ENCODE data around the gene DIPK1C. TPM values are rescaled to one million over a fixed set of nuclear protein-coding genes. Genes with fewer than 3 reads are reported as not detected.

Gene DIPK1C
- polyA plus RNA-seq, 2 of the 4 experiments (the other 2 are of a cell fraction): not detected

- DNase-seq (ENCODE audit: low read depth in 1 of 2, low spot score in 1 of 2) (no peak), ATAC-seq (no peak), FAIRE-seq (no peak)
- no peak overlapping the region for H3K27ac ChIP-seq
- TF ChIP-seq GATA3 (IDR thresholded peaks at IDR 0.05; ENCODE audit: borderline replicate concordance): no peak
- 34% methylated on average over 4 of the region's 4 CpGs for WGBS (ENCODE audit: missing lambda C conversion rate)
- H3K4me2 ChIP-seq: no peak overlapping the region
- H3K9me3 ChIP-seq: no peaks in the 10 kb centered on the region
- POLR2A ChIA-PET: no interaction called here
- H3K4me1 ChIP-seq: no peaks in the 10 kb centered on the region
- no peak overlapping the region for H3K4me3 ChIP-seq
- CTCF ChIA-PET: no interaction called here
Measured at GRCh38 chr18:74400813-74401212, 56.3 kb downstream of the DIPK1C start.

GRCh38 chr18:74399091-74399887 lies 57.8 kb downstream of the DIPK1C start:
- FAIRE-seq: no peak
- DNase-seq (ENCODE audit: low read depth in 1 of 2, low spot score in 1 of 2): no peak
- ChIA-PET CTCF (interaction anchor here (1.5 kb wide), 1 partner anchor 57 kb away, joined by 3 read pairs; no protein-coding TSS in a partner anchor), POLR2A (no interaction called here)
- 25% methylated on average over 14 of the region's 14 CpGs for WGBS (ENCODE audit: missing lambda C conversion rate)
- Histone ChIP-seq H3K4me3 (no peak overlapping the region), H3K27ac (no peak overlapping the region), H3K9me3 (no peaks in the 10 kb centered on the region), H3K4me2 (no peak overlapping the region), H3K4me1 (no peaks in the 10 kb centered on the region)
- no peak for TF ChIP-seq HOXB13 (CRISPR knock-in tag; IDR thresholded peaks at IDR 0.05; ENCODE audit: low read depth)
- no peak for TF ChIP-seq POLR2AphosphoS2 (conservative IDR thresholded peaks at IDR 0.05; ENCODE audit: low read length)
- no peak for TF ChIP-seq CTCF (IDR thresholded peaks at IDR 0.05)
- TF ChIP-seq TP53 (CRISPR knock-in tag; IDR thresholded peaks at IDR 0.05): no peak
- no peak for TF ChIP-seq CBX2 (IDR thresholded peaks at IDR 0.05; ENCODE audit: borderline replicate concordance, low read depth)
- TF ChIP-seq ATOH8 (CRISPR knock-in tag; IDR thresholded peaks at IDR 0.05; ENCODE audit: low read depth): no peak
- no peak for TF ChIP-seq ZC3H11A (IDR thresholded peaks at IDR 0.05)
- TF ChIP-seq PHF8 (IDR thresholded peaks at IDR 0.05; ENCODE audit: borderline replicate concordance, low read depth): no peak
- TF ChIP-seq CBX8 (IDR thresholded peaks at IDR 0.05): no peak
- no peak for TF ChIP-seq CHD2 (IDR thresholded peaks at IDR 0.05; ENCODE audit: low read length, partially characterized antibody)
- TF ChIP-seq FOSB (CRISPR knock-in tag; IDR thresholded peaks at IDR 0.05): no peak
- no peak for TF ChIP-seq RARB (CRISPR knock-in tag; IDR thresholded peaks at IDR 0.05)
- TF ChIP-seq SMC3 (IDR thresholded peaks at IDR 0.05): no peak
- no peak for TF ChIP-seq MYC (IDR thresholded peaks at IDR 0.05; ENCODE audit: borderline replicate concordance, low read length)
- TF ChIP-seq BHLHE40 (IDR thresholded peaks at IDR 0.05; ENCODE audit: low read depth, low read length): no peak
- no peak for TF ChIP-seq HEYL (CRISPR knock-in tag; IDR thresholded peaks at IDR 0.05)
- ATAC-seq: no peak

- Histone ChIP-seq H3K4me1 (no peaks in the 10 kb centered on the region), H3K27ac (no peak overlapping the region), H3K4me3 (no peak overlapping the region), H3K4me2 (no peak overlapping the region), H3K9me3 (no peaks in the 10 kb centered on the region)
- ATAC-seq: no peak
- ChIA-PET CTCF (no interaction called here), POLR2A (no interaction called here)
- FAIRE-seq: no peak
- 49% methylated on average over 7 of the region's 7 CpGs for WGBS (ENCODE audit: missing lambda C conversion rate)
- DNase-seq (ENCODE audit: low read depth in 1 of 2, low spot score in 1 of 2): no peak
- TF ChIP-seq MAZ (IDR thresholded peaks at IDR 0.05; ENCODE audit: borderline replicate concordance, low read depth, low read length) (no peak), BCL3 (IDR thresholded peaks at IDR 0.05) (no peak), HMGXB4 (CRISPR knock-in tag; IDR thresholded peaks at IDR 0.05; ENCODE audit: borderline replicate concordance) (no peak), ZNF302 (CRISPR knock-in tag; IDR thresholded peaks at IDR 0.05) (no peak), CBX8 (IDR thresholded peaks at IDR 0.05) (no peak), EP300 (IDR thresholded peaks at IDR 0.05) (no peak), CHD4 (IDR thresholded peaks at IDR 0.05; ENCODE audit: borderline replicate concordance) (no peak), HOXA7 (CRISPR knock-in tag; IDR thresholded peaks at IDR 0.05) (no peak), ZSCAN20 (CRISPR knock-in tag; IDR thresholded peaks at IDR 0.05) (no peak), ATOH8 (CRISPR knock-in tag; IDR thresholded peaks at IDR 0.05; ENCODE audit: low read depth) (no peak), HOXB5 (CRISPR knock-in tag; IDR thresholded peaks at IDR 0.05) (no peak)
Measured at GRCh38 chr18:74397572-74397971, 59.5 kb downstream of the DIPK1C start.
